NCI-H1105 (cell line): Measurements from ENCODE around the gene NHS.
"Not testable (repeated sequence)": the region's sequence is repeated elsewhere in the genome, so short reads cannot be mapped to it uniquely, and the experiment has no call there.

Experiments
- DNase-seq: peaks from one replicate; lab custom pipeline; 2025; lab: John Stamatoyannopoulos, UW

NHS gene

DNA sequence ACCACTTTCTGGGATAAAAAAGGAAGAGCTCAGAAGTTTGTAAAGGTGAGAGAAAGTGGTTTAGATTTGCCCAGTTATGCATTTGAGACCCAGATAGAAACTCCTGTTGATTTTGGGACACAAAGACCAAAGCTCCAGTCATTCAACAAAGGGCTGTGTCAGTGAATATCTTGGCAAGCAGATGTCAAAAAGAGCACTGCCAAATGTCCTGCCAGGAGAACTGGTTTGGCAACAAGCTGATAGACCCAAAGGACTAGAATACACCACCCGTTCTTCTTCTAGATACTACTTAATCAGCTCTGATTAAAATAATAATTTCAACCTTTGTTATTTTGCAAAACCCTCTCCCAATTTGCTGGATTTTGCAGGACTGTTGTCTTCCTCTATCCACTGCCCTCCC lies 121.4 kb downstream of the NHS start:
- DNase-seq, result peak; percentile 5

- no peak for DNase-seq
These were observed 122.2 kb downstream of the NHS start for GRCh38 chrX:17497193-17497592.

GRCh38 chrX:17499512-17499911 lies 124.5 kb downstream of the NHS start:
- no peak for DNase-seq

- no peak for DNase-seq
These were observed 125.2 kb downstream of the NHS start for GRCh38 chrX:17500145-17500579.

DNA sequence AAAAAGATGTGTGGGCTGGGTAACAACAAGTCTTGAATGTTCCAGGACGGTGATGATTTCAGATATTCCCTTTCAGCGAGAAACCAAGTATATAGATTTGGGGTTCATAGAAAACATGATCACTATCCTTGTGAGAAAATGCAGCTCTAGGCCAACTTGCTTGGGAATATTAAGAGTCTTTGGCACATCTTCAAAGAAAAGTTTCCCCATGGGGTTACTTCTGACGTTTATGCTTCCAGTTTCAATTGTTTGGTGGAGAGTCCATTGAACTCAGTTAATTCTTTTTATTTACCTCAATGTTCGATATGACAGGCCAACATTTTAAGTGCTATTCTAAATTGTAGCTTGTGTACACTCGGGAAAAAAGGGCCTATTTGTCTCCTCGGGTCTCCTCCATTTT lies 126.7 kb downstream of the NHS start:
- DNase-seq, result no peak

DNA sequence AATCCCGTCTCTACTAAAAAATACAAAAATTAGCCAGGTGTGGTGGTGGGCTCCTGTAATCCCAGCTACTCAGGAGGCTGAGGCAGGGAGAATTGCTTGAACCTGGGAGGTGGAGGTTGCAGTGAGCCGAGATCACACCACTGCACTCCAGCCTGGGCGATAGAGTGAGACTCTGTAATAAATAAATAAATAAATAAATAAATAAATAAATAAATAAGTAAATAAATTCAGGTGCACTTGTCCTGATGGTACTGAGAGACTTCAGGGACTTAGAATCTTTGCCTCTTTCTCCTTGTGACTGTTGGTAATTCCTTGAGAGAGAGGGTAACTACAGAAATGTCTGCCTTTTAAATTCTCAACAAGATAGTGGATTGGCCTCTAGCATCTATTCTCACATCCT lies 131.4 kb downstream of the NHS start:
- DNase-seq, result not testable (repeated sequence)

- no peak for DNase-seq
These were observed 136.6 kb downstream of the NHS start for GRCh38 chrX:17511556-17511955.

GRCh38 chrX:17519358-17519757 lies 144.4 kb downstream of the NHS start:
- DNase-seq, result no peak

GRCh38 chrX:17520016-17520615 lies 145.1 kb downstream of the NHS start:
- no peak for DNase-seq

DNA sequence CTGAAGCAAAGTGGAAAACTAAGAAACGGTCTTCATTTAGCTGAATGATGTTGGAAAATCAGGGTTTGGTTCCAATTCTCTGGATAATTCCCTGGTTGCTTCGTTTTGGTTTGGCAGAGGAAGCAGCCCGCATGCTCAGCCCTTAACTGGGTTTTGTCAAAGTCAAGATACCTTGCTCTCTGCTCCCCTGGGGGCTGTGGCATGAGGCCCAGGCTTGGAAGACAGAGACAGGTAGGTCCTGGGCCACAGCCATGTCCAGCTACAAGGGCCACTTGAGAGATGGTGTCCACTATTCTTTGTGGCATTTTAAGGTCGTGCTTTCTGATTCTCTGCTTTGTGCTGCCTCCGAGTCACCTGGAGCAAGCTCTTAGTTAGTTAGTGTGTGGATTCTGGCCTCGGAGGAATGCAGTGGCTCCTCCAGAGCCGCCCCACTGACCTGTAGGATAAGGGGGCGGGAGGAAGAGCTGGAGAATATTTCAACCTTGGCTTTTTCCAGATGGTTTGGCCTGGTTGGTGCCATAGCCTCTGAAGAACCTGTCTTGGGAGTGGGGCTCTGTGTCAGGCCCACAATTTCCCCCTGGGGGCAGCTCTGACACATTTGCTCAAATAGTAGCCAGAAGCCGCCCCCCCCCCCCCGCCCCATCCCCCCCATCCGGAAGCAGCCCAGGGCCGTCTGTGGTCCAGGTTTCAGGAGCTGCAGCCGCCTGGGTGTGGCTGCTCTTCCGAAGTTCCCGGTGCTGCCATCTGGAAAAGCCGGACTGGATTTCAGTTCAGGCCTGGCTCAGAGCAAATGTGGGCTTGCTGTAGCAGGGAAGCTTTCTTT lies 147.1 kb downstream of the NHS start:
- peak; percentile 20 for DNase-seq

DNA sequence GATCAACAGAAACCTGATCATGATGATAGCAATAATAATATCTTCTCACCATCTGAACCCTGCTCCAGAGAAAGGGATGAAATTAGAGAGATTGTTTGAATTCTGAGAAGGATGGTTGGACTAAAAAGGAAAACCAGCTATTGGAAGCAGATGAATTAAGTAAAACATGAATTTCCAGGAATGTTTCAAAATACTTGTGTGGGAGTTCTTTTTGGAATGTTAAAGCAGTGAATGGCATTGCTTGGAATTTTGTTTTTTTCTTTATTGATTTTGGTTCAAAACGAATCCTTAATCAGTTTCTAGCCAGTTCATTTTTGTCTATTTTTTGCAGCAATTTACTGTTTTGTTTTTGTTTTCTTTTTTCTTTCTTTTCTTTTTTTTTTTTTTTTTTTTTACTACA lies 150.3 kb downstream of the NHS start:
- no peak for DNase-seq

- no peak for DNase-seq
These were observed 151.0 kb downstream of the NHS start for GRCh38 chrX:17525762-17526555.

DNA sequence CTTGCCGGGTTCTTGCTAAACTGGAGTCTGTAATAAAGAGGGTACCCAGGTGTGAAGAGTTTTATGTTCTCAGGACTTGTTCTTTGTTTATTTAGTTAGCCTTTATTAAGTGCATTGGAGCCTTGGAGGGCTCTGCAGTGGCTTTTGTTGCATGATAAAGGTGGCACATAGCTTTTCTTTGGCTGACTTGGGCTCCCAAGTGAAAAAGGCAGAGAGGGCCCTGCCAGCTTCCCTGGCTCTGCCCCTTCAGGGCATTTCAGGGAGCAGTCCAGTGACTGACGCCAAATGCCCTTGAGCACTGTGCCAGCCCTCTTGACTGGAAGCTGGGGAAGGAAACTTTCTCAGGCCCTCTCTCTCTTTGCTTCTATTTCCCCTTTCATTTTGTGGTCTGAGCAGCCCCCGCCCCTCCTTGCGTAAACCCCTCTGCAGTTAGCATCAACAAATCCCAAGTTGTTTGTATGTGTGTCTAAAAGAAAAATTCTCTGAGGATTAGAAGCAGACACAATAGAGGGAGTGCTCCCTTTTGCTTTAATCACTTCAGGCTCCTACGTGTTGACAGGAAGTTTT lies 152.2 kb downstream of the NHS start:
- DNase-seq, result no peak

GRCh38 chrX:17527922-17528321 lies 152.9 kb downstream of the NHS start:
- DNase-seq, result no peak

- no peak for DNase-seq
These were observed 154.2 kb downstream of the NHS start for GRCh38 chrX:17529151-17529745.

DNA sequence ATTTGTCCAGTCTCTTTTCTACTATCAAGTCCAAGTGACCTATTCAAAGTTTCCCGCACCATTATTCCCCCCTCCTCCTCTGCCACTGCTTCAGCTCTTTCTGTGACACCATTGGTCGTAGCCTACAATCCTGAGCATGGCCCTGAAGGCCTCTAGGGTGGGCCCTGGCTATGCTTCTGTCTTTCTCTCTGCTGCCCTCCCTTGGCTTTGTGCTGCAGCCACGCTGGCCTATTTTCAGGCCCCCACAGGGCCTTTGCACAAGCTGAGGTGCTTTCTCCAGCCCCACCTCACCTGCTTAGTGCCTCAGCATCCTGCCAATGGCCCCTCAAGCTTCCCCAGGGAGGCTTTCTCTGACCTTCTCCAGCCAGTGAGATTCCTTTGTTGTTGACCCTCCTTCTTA lies 156.5 kb downstream of the NHS start:
- DNase-seq, result no peak

DNA sequence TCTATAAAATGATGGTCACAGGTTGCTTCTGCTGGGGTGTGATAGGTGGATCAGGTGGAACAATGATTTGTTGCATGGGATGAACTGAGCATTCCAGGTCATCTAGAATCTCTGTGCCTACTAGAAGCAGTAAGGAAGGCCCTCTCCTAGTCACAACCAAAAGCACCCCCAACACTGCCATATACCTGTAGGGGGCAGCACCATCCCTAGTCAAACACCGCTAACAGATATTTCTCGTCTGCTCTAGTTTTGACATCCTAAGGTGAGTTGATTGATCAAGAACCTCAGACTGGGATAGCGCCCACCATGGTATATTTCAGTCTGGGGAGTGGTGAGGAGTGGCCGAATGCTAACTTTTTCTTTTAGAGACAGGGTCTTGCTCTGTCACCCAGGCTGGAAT lies 160.2 kb downstream of the NHS start:
- DNase-seq, result no peak

- DNase-seq, result no peak
These were observed 162.8 kb downstream of the NHS start for GRCh38 chrX:17537723-17538243.

DNA sequence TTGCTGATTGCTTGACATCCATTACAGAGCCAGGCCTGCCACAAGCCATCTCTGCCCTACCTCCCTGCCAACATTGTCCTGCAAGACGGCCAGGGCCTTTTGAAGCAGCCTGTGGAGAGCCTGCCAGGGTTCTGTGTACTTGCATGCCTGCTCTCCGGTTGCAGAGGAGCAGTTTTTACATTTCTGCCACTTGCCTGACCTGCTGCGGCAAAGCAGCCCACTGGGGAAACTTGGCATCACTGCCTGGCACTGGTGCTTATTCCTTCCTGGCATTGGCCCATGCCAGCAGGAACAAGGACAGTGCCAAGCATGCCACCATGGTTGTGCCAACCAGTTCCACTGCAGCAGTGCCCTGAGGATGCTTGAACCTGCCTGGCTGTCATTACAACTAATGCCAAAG lies 167.1 kb downstream of the NHS start:
- DNase-seq, result no peak

DNA sequence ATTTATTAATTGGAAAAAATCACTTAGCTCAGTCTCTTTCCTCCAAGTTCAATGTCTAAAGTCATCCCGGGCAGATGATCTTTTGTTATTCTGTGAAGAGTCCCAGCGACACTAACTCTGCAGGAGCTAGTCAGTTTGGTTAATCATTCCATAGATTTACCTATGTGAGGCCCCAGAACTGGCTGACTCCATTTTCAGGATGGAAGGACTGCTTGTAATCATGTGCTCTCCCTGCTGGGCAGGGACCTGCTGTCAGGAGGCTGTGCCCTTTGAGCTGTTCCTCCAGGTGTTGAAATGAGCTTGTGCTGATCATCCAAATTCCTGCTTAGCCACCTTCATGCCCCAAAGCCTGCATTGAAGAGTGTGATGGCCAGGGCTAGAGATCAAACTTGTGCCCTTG lies 169.8 kb downstream of the NHS start:
- DNase-seq, result no peak

- DNase-seq, result no peak
These were observed 171.4 kb downstream of the NHS start for GRCh38 chrX:17546356-17546755.

GRCh38 chrX:17547658-17548057 lies 172.7 kb downstream of the NHS start:
- DNase-seq, result peak; percentile 28
